Skeletal muscle tissue (tissue), 4 donors: ENCODE measurements around the gene POLK. TPM values are rescaled to one million over a fixed set of nuclear protein-coding genes. Genes with fewer than 3 reads are reported as not detected.

Experiments used
- H3K27ac ChIP-seq: one replicate; pipeline ENCODE4 v1.7.0; 2013; ENCODE audit warnings: mild to moderate bottlenecking, low read depth, low read length, inconsistent platforms
- H3K27me3 ChIP-seq, 3 donors: one replicate each; pipeline ENCODE4 v1.7.0; 2013; ENCODE audit warnings: low read length in 3 of 3; ENCODE audit not compliant: control insufficient read depth in 3 of 3, insufficient read depth in 3 of 3
- H3K36me3 ChIP-seq, 3 donors: one replicate each; pipeline ENCODE4 v1.7.0; 2013; ENCODE audit warnings: low read length in 3 of 3; ENCODE audit not compliant: control insufficient read depth in 3 of 3, insufficient read depth in 3 of 3
- H3K4me1 ChIP-seq, 3 donors: one replicate each; pipeline ENCODE4 v1.7.0; 2013; ENCODE audit warnings: low read length in 3 of 3, mild to moderate bottlenecking in 3 of 3; ENCODE audit not compliant: control insufficient read depth in 3 of 3, insufficient read depth in 3 of 3
- H3K4me3 ChIP-seq, 3 donors: one replicate each; pipeline ENCODE4 v1.7.0; 2013; ENCODE audit warnings: low read length in 3 of 3
- H3K9ac ChIP-seq, 3 donors: one replicate each; pipeline ENCODE4 v1.7.0; 2013; ENCODE audit warnings: low read length in 3 of 3, mild to moderate bottlenecking in 3 of 3, moderate library complexity in 2 of 3, low read depth in 1 of 3
- H3K9me3 ChIP-seq, 3 donors: one replicate each; pipeline ENCODE4 v1.7.0; 2013; ENCODE audit warnings: low read length in 3 of 3; ENCODE audit not compliant: control insufficient read depth in 3 of 3
- total RNA-seq: library from RNA; depleted of rRNA; stranded (reverse); fragments of >200 nt; gene quantifications from one replicate; pipeline ENCODE4 v1.2.3, GENCODE V29; 2014
- donor health status: Osteomylitis.

Gene POLK
- total RNA-seq, 1 donor from 2014 or later, result 20.4 TPM

DNA sequence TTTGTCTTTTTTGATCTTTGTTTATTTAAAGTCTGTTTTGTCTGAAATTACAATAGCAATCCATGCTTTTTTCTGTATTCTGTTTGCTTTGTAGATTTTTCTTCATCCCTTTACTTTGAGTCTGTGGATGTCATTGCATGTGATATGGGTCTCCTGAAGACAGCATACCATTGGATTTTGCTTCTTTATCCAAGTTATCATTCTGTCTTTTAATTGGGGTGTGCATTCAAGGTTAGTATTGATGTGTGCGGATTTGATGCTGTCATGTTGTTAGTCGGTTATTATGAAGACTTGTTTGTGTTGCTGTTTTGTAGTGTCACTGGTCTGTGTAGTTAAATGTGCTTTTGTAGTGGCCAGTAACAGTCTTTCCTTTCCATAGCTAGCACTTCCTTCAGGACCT lies 23.0 kb downstream of the POLK start:
- peaks cover 3 to 10% (median 7%) of the 10 kb centered on the region in 3 donors for H3K4me1 ChIP-seq
- peaks cover 0 to 2% (median 0%) of the 10 kb centered on the region in 3 donors for H3K9me3 ChIP-seq
- H3K9ac ChIP-seq, result no peak overlapping the region
- no peaks in the 10 kb centered on the region for H3K27me3 ChIP-seq
- H3K36me3 ChIP-seq, result peaks cover 0 to 5% (median 0%) of the 10 kb centered on the region in 3 donors
- H3K4me3 ChIP-seq, result no peak overlapping the region
- no peak overlapping the region for H3K27ac ChIP-seq

DNA sequence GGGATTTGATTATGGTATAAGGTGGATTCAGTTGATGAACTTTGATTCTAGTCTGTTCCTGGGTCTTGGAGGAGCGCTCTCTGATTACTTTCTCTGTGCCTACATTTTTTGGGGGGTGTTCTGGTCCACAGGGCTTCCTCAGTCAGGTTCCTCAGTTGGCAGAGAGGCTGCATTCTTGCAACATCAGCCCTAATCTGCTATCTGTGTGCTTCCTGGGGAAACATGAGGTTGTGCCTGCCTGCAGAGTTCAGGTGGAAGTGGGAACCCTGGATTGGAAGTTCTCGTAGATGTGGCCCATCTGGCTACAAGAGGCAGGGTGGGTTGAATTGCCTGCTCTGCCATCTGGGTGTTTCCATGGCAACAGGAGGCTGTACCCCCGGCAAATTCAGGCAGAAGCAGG lies 24.5 kb downstream of the POLK start:
- H3K36me3 ChIP-seq, result peaks cover 0 to 5% (median 0%) of the 10 kb centered on the region in 3 donors
- H3K27me3 ChIP-seq, result no peaks in the 10 kb centered on the region
- H3K27ac ChIP-seq, result no peak overlapping the region
- peaks cover 0 to 2% (median 0%) of the 10 kb centered on the region in 3 donors for H3K9me3 ChIP-seq
- peaks cover 3 to 10% (median 7%) of the 10 kb centered on the region in 3 donors for H3K4me1 ChIP-seq
- H3K9ac ChIP-seq, result no peak overlapping the region
- H3K4me3 ChIP-seq, result no peak overlapping the region

GRCh38 chr5:75536694-75537360 lies 25.1 kb downstream of the POLK start:
- Histone ChIP-seq H3K9me3 (peaks cover 0 to 2% (median 0%) of the 10 kb centered on the region in 3 donors), H3K27ac (no peak overlapping the region), H3K27me3 (no peaks in the 10 kb centered on the region), H3K9ac (no peak overlapping the region), H3K4me1 (peaks cover 3 to 10% (median 7%) of the 10 kb centered on the region in 3 donors), H3K36me3 (peaks cover 0 to 5% (median 0%) of the 10 kb centered on the region in 3 donors), H3K4me3 (no peak overlapping the region)

DNA sequence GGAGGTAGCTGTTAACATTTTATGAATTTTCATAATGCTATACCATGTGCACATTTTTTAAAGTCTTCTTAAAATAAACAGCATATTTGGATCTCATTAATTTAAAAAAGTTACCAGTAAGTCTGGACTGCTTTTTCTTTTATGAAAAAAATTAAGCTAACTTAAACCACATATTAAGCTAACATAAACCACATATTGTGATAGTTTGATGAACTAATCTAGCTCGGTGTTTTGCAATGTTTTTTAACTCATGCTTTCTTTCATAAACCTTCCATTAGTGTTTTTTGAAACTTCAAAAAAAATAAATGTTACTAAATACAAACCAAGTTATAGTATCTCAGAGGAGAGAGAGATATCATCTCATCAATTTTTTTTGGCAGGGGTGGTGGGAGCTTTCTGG lies 26.5 kb downstream of the POLK start:
- peaks cover 0 to under 1% (median 0%) of the 10 kb centered on the region in 3 donors for H3K9me3 ChIP-seq
- no peak overlapping the region for H3K4me3 ChIP-seq
- H3K27ac ChIP-seq, result no peak overlapping the region
- H3K4me1 ChIP-seq, result peaks cover 3 to 10% (median 7%) of the 10 kb centered on the region in 3 donors
- peaks cover 0 to 5% (median 0%) of the 10 kb centered on the region in 3 donors for H3K36me3 ChIP-seq
- H3K9ac ChIP-seq, result no peak overlapping the region
- H3K27me3 ChIP-seq, result no peaks in the 10 kb centered on the region

DNA sequence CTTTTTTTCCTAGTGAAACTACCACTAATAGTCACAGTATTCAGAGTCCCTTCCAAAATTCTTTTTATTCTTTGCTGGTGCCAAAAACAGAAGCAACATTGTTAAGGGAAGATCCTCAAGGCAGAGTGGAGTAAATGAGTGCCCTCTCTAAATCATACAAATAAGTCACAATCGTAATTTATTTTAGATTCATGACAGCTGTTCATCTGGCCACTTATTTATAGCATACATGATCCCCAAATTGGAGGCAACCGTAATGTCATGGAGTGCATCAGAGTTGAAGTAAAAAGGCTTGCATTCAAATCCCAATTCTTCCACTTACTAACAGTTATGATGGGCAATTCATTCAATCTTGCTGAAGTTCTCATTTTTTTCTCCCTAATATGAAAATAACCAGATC lies 33.4 kb downstream of the POLK start:
- Histone ChIP-seq H3K36me3 (no peaks in the 10 kb centered on the region), H3K9me3 (no peaks in the 10 kb centered on the region), H3K4me3 (no peak overlapping the region), H3K4me1 (peaks cover 0 to 5% (median 4%) of the 10 kb centered on the region in 3 donors), H3K27me3 (no peaks in the 10 kb centered on the region), H3K27ac (no peak overlapping the region), H3K9ac (no peak overlapping the region)

DNA sequence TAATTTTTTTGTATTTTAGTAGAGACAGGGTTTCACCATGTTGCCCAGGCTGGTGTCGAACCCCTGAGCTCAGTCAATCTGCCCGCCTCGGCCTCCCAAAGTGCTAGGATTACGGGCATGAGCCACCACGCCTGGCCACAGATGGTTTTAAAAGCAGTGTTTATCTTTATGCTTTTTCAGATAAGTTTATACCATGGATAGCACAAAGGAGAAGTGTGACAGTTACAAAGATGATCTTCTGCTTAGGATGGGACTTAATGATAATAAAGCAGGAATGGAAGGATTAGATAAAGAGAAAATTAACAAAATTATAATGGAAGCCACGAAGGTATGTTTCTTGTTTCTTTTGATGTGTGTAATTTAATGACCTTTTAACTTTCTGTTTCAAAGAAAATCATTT lies 35.1 kb downstream of the POLK start:
- Histone ChIP-seq H3K9ac (no peak overlapping the region), H3K36me3 (no peaks in the 10 kb centered on the region), H3K27me3 (no peaks in the 10 kb centered on the region), H3K9me3 (no peaks in the 10 kb centered on the region), H3K27ac (no peak overlapping the region), H3K4me1 (peaks cover 0 to 5% (median 4%) of the 10 kb centered on the region in 3 donors), H3K4me3 (no peak overlapping the region)

GRCh38 chr5:75547812-75548211 lies 36.1 kb downstream of the POLK start:
- Histone ChIP-seq H3K4me3 (no peak overlapping the region), H3K9me3 (no peaks in the 10 kb centered on the region), H3K9ac (no peak overlapping the region), H3K4me1 (peaks cover 0 to 5% (median 4%) of the 10 kb centered on the region in 3 donors), H3K36me3 (peaks cover 0 to 7% (median 7%) of the 10 kb centered on the region in 3 donors), H3K27me3 (no peaks in the 10 kb centered on the region), H3K27ac (no peak overlapping the region)

DNA sequence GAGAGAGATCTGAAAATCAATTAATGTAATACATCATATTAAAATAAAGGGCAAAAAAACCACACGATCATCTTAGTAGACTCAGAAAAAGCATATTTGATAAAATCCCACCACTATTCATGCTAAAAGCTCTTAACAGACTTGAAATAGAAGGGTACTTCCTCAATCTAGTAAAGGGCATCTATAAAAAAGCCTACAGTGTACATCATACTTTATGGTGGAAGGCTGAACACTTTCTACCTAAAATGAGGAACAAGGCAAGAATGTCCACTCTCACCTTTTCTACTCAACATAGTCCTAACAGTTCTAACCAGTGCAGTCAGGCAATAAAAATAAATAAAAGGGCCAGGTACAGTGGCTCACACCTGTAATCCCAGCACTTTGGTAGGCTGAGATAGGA lies 38.9 kb downstream of the POLK start:
- no peaks in the 10 kb centered on the region for H3K9me3 ChIP-seq
- no peak overlapping the region for H3K4me3 ChIP-seq
- no peak overlapping the region for H3K27ac ChIP-seq
- H3K27me3 ChIP-seq, result no peaks in the 10 kb centered on the region
- H3K9ac ChIP-seq, result no peak overlapping the region
- H3K4me1 ChIP-seq, result peaks cover 0 to 2% (median 0%) of the 10 kb centered on the region in 3 donors
- H3K36me3 ChIP-seq, result peaks cover 5 to 24% (median 17%) of the 10 kb centered on the region in 3 donors

DNA sequence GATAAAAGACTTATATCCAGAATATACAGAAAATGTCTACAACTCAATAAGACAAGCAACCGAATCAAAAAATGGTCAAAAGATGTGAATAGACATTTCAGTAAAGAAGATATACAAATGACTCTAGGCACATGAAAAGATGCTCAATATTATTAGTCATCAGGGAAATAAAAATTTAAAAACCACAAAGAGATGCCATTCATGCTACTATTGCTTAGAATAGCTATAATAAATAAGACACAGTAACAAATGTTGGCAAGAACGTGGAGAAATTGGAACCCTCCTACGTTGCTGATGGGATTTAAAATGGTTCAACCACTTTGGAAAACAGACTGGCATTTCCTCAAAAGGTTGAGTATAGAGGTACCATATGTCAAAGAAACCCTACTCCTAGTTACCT lies 39.8 kb downstream of the POLK start:
- Histone ChIP-seq H3K4me3 (no peak overlapping the region), H3K27ac (no peak overlapping the region), H3K9ac (no peak overlapping the region), H3K36me3 (peaks cover 5 to 24% (median 21%) of the 10 kb centered on the region in 3 donors), H3K4me1 (no peaks in the 10 kb centered on the region), H3K9me3 (no peaks in the 10 kb centered on the region), H3K27me3 (no peaks in the 10 kb centered on the region)

DNA sequence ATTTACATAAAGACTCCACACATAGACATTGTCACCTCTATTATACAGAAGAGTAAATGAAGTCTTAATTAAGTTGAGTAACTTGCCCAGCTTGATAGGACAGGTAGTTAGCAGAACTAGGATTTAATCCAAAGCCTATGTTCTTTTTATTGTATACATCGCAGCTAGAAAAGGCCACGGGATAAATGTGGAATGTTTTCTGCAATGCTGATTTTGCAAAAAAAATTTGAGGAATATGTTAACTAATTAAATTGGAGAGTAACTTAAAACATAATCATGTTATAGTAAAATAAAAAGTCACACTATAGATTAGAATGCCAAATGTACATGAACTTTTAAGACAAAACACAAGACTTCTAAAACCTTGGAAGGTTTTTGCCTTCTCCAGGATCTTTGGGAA lies 41.1 kb downstream of the POLK start:
- no peak overlapping the region for H3K9ac ChIP-seq
- H3K27ac ChIP-seq, result no peak overlapping the region
- H3K36me3 ChIP-seq, result peaks cover 5 to 29% (median 21%) of the 10 kb centered on the region in 3 donors
- no peak overlapping the region for H3K4me3 ChIP-seq
- no peaks in the 10 kb centered on the region for H3K4me1 ChIP-seq
- no peaks in the 10 kb centered on the region for H3K9me3 ChIP-seq
- no peaks in the 10 kb centered on the region for H3K27me3 ChIP-seq
